ENCODE data around the gene KISS1R. TPM values are rescaled to one million over a fixed set of nuclear protein-coding genes. Genes with fewer than 3 reads are reported as not detected.
"Not testable (repeated sequence)": the region's sequence is repeated elsewhere in the genome, so short reads cannot be mapped to it uniquely, and the experiment has no call there.

The KISS1R gene
- total RNA-seq, 1 donor from 2014 or later = 6.1 TPM

GRCh38 chr19:873561-874041 lies 43.5 kb upstream of the KISS1R start:
- no peak for TF ChIP-seq CTCF (IDR thresholded peaks at IDR 0.05; ENCODE audit: unreplicated experiment)
- Mint-ChIP-seq H3K36me3 (ENCODE audit: insufficient read depth) (peaks cover 10% of the 10 kb centered on the region), H3K4me3 (ENCODE audit: low read depth) (no peak overlapping the region), H3K27me3 (no peaks in the 10 kb centered on the region), H3K4me1 (ENCODE audit: low read depth) (peaks cover 1% of the 10 kb centered on the region), H3K9me3 (ENCODE audit: low read depth) (no peaks in the 10 kb centered on the region), H3K27ac (no peak overlapping the region)
- DNase-seq (ENCODE audit: low spot score, unreplicated experiment) = no peak

DNA sequence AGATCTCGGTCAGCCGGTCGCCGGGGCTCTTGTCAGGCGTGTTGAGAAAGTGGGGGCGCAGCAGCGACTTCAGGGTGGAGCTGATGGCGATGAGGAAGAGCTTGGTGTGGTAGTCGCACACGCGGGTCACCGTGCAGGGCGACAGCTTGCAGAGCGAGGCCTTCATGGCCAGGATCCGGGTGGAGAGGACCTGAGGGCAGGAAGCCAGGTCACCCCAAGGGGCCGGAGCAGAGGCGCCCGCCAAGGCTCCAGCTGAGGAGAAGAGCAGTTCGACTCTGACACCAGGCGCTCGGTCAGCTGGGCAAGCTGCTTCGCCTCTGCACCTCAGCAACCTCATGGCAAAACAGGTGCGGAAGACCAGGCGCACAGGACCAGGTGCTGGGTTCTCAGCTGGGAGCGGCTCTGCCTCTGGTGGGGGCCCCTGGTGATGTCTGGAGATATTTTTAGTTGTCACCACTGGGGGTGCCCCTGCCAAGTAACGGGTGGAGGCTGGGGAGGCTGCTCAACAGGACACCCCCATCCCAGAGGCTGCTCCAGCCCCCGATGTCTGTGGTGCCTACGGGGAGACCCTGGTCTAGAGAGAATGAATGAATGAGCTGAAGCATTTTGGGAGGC lies 41.8 kb upstream of the KISS1R start:
- no peak for TF ChIP-seq CTCF (IDR thresholded peaks at IDR 0.05; ENCODE audit: unreplicated experiment)
- Mint-ChIP-seq H3K9me3 (ENCODE audit: low read depth) (no peaks in the 10 kb centered on the region), H3K27me3 (no peaks in the 10 kb centered on the region), H3K36me3 (ENCODE audit: insufficient read depth) (peaks cover 4% of the 10 kb centered on the region), H3K27ac (no peak overlapping the region), H3K4me3 (ENCODE audit: low read depth) (no peak overlapping the region), H3K4me1 (ENCODE audit: low read depth) (peaks cover 1% of the 10 kb centered on the region)
- DNase-seq (ENCODE audit: low spot score, unreplicated experiment) = no peak

DNA sequence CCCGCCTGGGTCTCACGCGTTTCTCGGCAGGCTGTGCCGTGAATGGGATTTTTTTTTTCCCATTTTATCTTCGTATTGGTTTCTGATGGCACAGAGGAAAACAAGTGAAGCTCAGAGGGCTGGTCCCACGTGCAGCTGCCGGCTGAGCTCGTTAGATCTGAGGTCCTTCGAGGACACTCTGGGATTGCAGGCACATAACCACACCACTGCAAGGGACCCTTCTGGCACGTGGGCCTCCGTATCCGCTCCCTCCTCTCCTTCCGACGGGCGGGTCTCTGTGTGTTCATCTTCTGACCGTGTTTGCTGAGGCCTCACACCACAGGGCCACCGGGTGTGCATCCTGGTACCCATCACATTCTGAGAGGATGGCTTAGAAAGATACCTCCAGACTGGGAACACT lies 41.0 kb upstream of the KISS1R start:
- H3K4me3 Mint-ChIP-seq (ENCODE audit: low read depth) = no peak overlapping the region
- TF ChIP-seq CTCF (IDR thresholded peaks at IDR 0.05; ENCODE audit: unreplicated experiment) = no peak
- H3K27ac Mint-ChIP-seq = no peak overlapping the region
- no peaks in the 10 kb centered on the region for H3K9me3 Mint-ChIP-seq (ENCODE audit: low read depth)
- DNase-seq (ENCODE audit: low spot score, unreplicated experiment) = no peak
- H3K4me1 Mint-ChIP-seq (ENCODE audit: low read depth) = peaks cover 1% of the 10 kb centered on the region
- peaks cover 7% of the 10 kb centered on the region for H3K36me3 Mint-ChIP-seq (ENCODE audit: insufficient read depth)
- no peaks in the 10 kb centered on the region for H3K27me3 Mint-ChIP-seq

DNA sequence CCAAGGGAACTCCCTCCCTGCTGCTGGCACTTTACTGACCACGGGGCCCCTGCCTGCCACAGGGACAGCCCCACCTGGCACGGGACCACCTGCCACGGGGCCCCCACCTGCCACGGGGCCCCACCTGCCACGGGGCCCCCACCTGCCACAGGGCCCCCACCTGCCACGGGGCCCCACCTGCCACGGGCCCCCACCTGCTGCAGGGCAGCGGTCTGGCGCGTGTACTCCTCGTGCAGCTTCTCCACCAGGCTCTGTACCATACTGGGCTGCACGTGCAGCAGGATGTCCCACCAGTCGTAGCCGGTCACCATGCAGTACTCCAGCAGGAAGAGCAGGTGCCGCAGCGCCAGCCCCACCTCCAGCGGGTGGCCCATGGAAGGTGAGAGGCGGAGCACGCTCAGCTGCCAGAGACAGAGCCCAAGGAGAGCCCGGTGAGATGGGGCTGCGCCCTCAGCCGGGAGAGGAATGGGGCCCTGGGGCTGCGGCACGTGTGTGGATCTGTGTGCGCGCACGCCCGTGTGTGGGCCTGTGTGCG lies 40.3 kb upstream of the KISS1R start:
- TF ChIP-seq CTCF (IDR thresholded peaks at IDR 0.05; ENCODE audit: unreplicated experiment) = no peak
- Mint-ChIP-seq H3K36me3 (ENCODE audit: insufficient read depth) (peaks cover 9% of the 10 kb centered on the region), H3K27me3 (no peaks in the 10 kb centered on the region), H3K4me1 (ENCODE audit: low read depth) (no peaks in the 10 kb centered on the region), H3K4me3 (ENCODE audit: low read depth) (no peak overlapping the region), H3K9me3 (ENCODE audit: low read depth) (no peaks in the 10 kb centered on the region), H3K27ac (no peak overlapping the region)
- no peak for DNase-seq (ENCODE audit: low spot score, unreplicated experiment)

- peaks cover 13% of the 10 kb centered on the region for H3K36me3 Mint-ChIP-seq (ENCODE audit: insufficient read depth)
- H3K27ac Mint-ChIP-seq; H3K27me3 Mint-ChIP-seq; DNase-seq (ENCODE audit: low spot score, unreplicated experiment); H3K9me3 Mint-ChIP-seq (ENCODE audit: low read depth); H3K4me3 Mint-ChIP-seq (ENCODE audit: low read depth); H3K4me1 Mint-ChIP-seq (ENCODE audit: low read depth): not testable (repeated sequence)
These were observed 39.0 kb upstream of the KISS1R start for GRCh38 chr19:877992-878660.

DNA sequence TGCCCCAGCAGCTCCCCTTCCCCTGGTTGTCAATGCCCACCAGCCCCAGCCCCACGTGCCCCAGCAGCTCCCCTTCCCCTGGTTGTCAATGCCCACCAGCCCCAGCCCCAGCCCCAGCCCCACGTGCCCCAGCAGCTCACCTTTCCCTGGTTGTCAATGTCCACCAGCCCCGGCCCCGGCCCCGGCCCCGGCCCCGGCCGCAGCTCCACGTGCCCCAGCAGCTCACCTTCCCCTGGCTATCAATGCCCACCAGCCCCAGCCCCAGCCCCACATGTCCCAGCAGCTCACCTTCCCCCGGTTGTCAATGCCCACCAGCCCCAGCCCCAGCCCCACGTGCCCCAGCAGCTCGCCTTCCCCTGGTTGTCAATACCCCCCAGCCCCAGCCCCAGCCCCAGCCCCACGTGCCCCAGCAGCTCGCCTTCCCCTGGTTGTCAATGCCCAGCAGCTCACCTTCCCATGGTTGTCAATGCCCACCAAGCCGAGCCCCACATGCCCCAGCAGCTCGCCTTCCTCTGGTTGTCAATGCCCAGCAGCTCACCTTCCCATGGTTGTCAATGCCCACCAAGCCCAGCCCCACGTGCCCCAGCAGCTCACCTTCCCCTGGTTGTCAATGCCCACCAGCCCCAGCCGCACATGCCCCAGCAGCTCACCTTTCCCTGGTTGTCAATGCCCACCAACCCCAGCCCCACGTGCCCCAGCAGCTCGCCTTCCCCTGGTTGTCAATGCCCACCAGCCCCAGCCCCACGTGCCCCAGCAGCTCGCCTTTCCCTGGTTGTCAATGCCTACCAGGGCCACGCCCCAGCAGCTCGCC lies 38.2 kb upstream of the KISS1R start:
- H3K27ac Mint-ChIP-seq; H3K4me3 Mint-ChIP-seq (ENCODE audit: low read depth); H3K27me3 Mint-ChIP-seq; H3K4me1 Mint-ChIP-seq (ENCODE audit: low read depth); DNase-seq (ENCODE audit: low spot score, unreplicated experiment); H3K9me3 Mint-ChIP-seq (ENCODE audit: low read depth): not testable (repeated sequence)
- peaks cover 13% of the 10 kb centered on the region for H3K36me3 Mint-ChIP-seq (ENCODE audit: insufficient read depth)

Data from progenitor cell of endocrine pancreas (in vitro differentiated cells).